Adipocyte (in vitro differentiated cells): Measurements from ENCODE around the gene AKT1.
"Not testable (repeated sequence)": the region's sequence is repeated elsewhere in the genome, so short reads cannot be mapped to it uniquely, and the experiment has no call there.

ENCODE experiments used
- DNase-seq: peaks from one replicate; pipeline ENCODE4 v3.0.0-alpha.2; 2015; ENCODE audit warnings: low read depth
- H3K27me3 ChIP-seq: replicated peaks from 2 replicates; pipeline ENCODE4 v1.7.0; 2013; ENCODE audit warnings: mild to moderate bottlenecking, low read length, moderate library complexity; ENCODE audit not compliant: control insufficient read depth, insufficient read depth
- H3K36me3 ChIP-seq: 2 replicates; pipeline ENCODE4 v1.7.0; 2013; ENCODE audit warnings: low read length, mild to moderate bottlenecking, moderate library complexity; ENCODE audit not compliant: control insufficient read depth, insufficient read depth, severe bottlenecking
- H3K4me1 ChIP-seq: 2 replicates; pipeline ENCODE4 v1.7.0; 2013; ENCODE audit warnings: mild to moderate bottlenecking, low read length, moderate library complexity; ENCODE audit not compliant: control insufficient read depth, insufficient read depth
- H3K4me3 ChIP-seq: 2 replicates; pipeline ENCODE4 v1.7.0; 2013; ENCODE audit warnings: mild to moderate bottlenecking, low read length, moderate library complexity
- H3K9ac ChIP-seq: 2 replicates; pipeline ENCODE4 v1.7.0; 2013; ENCODE audit warnings: mild to moderate bottlenecking, low read length, moderate library complexity
- H3K9me3 ChIP-seq: 2 replicates; pipeline ENCODE4 v1.7.0; 2013; ENCODE audit warnings: mild to moderate bottlenecking, low read length, moderate library complexity; ENCODE audit not compliant: control insufficient read depth

Gene AKT1

GRCh38 chr14:104735830-104736642, 59.5 kb downstream of the AKT1 start:
- Histone ChIP-seq H3K27me3 (no peaks in the 10 kb centered on the region), H3K9me3 (no peaks in the 10 kb centered on the region), H3K4me3 (no peak overlapping the region), H3K4me1 (peaks cover 17% of the 10 kb centered on the region), H3K9ac (peak overlapping the region; percentile 60), H3K36me3 (no peaks in the 10 kb centered on the region)
- DNase-seq, result peak; percentile 91

- DNase-seq, result no peak
- Histone ChIP-seq H3K4me3 (no peak overlapping the region), H3K9ac (peak overlapping the region; percentile 11), H3K9me3 (no peaks in the 10 kb centered on the region), H3K36me3 (no peaks in the 10 kb centered on the region), H3K4me1 (peaks cover 17% of the 10 kb centered on the region), H3K27me3 (no peaks in the 10 kb centered on the region)
Observed at GRCh38 chr14:104734991-104735779, 60.4 kb downstream of the AKT1 start.

GRCh38 chr14:104734601-104734990, 61.0 kb downstream of the AKT1 start:
- H3K36me3 ChIP-seq, result no peaks in the 10 kb centered on the region
- H3K4me3 ChIP-seq, result no peak overlapping the region
- no peaks in the 10 kb centered on the region for H3K27me3 ChIP-seq
- peaks cover 17% of the 10 kb centered on the region for H3K4me1 ChIP-seq
- no peak for DNase-seq
- H3K9ac ChIP-seq, result no peak overlapping the region
- no peaks in the 10 kb centered on the region for H3K9me3 ChIP-seq

- peaks cover 17% of the 10 kb centered on the region for H3K4me1 ChIP-seq
- no peak for DNase-seq
Observed at GRCh38 chr14:104734051-104734587, 61.4 kb downstream of the AKT1 start.

GRCh38 chr14:104732931-104733681, 62.4 kb downstream of the AKT1 start:
- H3K9ac ChIP-seq, result no peak overlapping the region
- H3K4me1 ChIP-seq, result peaks cover 17% of the 10 kb centered on the region
- no peaks in the 10 kb centered on the region for H3K36me3 ChIP-seq
- no peak overlapping the region for H3K4me3 ChIP-seq
- no peak for DNase-seq
- no peaks in the 10 kb centered on the region for H3K9me3 ChIP-seq
- no peaks in the 10 kb centered on the region for H3K27me3 ChIP-seq

More at GRCh38 chr14:104734051-104734587, 61.4 kb downstream of the AKT1 start:
- Histone ChIP-seq H3K4me3 (no peak overlapping the region), H3K9ac (no peak overlapping the region), H3K27me3 (no peaks in the 10 kb centered on the region), H3K36me3 (no peaks in the 10 kb centered on the region), H3K9me3 (no peaks in the 10 kb centered on the region)

GRCh38 chr14:104732355-104732804, 63.2 kb downstream of the AKT1 start:
- H3K4me3 ChIP-seq, result no peak overlapping the region
- no peaks in the 10 kb centered on the region for H3K9me3 ChIP-seq
- peaks cover 3% of the 10 kb centered on the region for H3K27me3 ChIP-seq
- no peak for DNase-seq
- H3K4me1 ChIP-seq, result peaks cover 17% of the 10 kb centered on the region
- H3K9ac ChIP-seq, result no peak overlapping the region
- H3K36me3 ChIP-seq, result no peaks in the 10 kb centered on the region

GRCh38 chr14:104731320-104732294, 63.9 kb downstream of the AKT1 start:
- no peaks in the 10 kb centered on the region for H3K9me3 ChIP-seq
- H3K36me3 ChIP-seq, result no peaks in the 10 kb centered on the region
- DNase-seq, result no peak
- H3K27me3 ChIP-seq, result peaks cover 3% of the 10 kb centered on the region
- no peak overlapping the region for H3K4me3 ChIP-seq
- H3K9ac ChIP-seq, result no peak overlapping the region
- peaks cover 13% of the 10 kb centered on the region for H3K4me1 ChIP-seq

- Histone ChIP-seq H3K9ac (no peak overlapping the region), H3K27me3 (peaks cover 3% of the 10 kb centered on the region), H3K36me3 (no peaks in the 10 kb centered on the region), H3K9me3 (no peaks in the 10 kb centered on the region), H3K4me3 (no peak overlapping the region), H3K4me1 (peaks cover 8% of the 10 kb centered on the region)
- DNase-seq, result no peak
Observed at GRCh38 chr14:104730487-104730886, 65.1 kb downstream of the AKT1 start.

- no peaks in the 10 kb centered on the region for H3K36me3 ChIP-seq
- H3K27me3 ChIP-seq, result peaks cover 3% of the 10 kb centered on the region
- H3K4me1 ChIP-seq, result peaks cover 12% of the 10 kb centered on the region
- H3K9ac ChIP-seq, result no peak overlapping the region
- no peak for DNase-seq
- no peak overlapping the region for H3K4me3 ChIP-seq
- no peaks in the 10 kb centered on the region for H3K9me3 ChIP-seq
Observed at GRCh38 chr14:104729835-104730181, 65.7 kb downstream of the AKT1 start.

- not testable (repeated sequence) for H3K4me3 ChIP-seq, H3K36me3 ChIP-seq, DNase-seq, H3K9me3 ChIP-seq, H3K9ac ChIP-seq, H3K27me3 ChIP-seq
- H3K4me1 ChIP-seq, result peaks cover 16% of the 10 kb centered on the region
Observed at GRCh38 chr14:104729176-104729834, 66.2 kb downstream of the AKT1 start.
